Measurements from ENCODE around the gene RIPOR2. TPM values are rescaled to one million over a fixed set of nuclear protein-coding genes. Genes with fewer than 3 reads are reported as not detected.

RIPOR2 gene
- total RNA-seq, 1 donor from 2014 or later, result 28.2 TPM

DNA sequence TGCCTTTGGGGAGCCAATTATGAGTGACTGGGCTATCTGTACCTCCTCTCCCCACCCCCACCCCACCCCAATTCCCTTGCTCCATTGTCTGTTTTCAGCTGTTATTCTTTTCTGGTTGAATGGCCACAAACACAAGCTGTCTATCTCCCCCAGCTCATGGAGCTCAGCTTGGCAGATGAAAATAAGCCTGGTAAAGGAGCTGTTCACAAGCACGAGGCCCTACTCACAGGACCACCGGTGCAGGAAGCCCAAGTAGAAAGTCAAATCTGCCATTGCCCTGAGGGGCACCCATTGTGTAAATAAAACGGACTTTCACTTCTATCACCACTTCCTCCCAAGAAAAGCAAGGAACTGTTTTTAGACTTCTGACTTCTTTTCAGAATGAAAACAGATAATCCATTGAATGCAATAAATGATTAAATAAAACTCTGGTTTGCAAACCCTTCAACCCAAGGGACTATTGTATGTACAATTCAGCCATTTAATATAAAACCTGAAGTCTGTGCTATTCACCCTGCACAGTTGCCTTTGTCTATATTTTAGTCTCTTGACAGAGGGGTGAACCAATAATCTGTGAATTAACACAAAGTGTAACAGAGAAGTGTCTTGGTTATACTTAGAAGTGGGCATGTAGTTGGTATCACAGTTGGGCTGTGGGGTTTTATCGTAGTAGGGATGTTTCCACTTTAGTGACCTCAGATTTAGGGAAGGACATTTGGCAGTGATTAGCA is 27.7 kb downstream of the RIPOR2 start:
- no peak for DNase-seq (ENCODE audit: low spot score)

DNA sequence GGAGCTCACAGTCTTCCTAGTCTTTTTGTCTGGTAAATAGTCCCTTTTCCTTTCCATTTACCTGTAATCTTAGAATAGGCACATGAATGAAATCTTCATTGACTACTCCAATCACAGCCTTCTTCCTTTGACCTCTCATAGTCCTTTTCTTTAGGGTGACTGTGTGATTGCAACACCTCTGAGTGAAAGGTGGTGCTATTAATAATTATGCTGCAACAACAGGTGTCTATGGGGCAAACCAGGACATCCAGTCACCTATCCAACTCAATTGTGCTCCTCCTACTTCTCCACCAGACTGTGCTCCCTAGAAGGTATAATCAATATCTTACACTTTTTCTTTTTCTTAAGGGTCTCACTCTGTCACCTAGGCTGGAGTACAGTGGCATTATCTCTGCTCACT is 29.4 kb downstream of the RIPOR2 start:
- DNase-seq (ENCODE audit: low spot score), result no peak

DNA sequence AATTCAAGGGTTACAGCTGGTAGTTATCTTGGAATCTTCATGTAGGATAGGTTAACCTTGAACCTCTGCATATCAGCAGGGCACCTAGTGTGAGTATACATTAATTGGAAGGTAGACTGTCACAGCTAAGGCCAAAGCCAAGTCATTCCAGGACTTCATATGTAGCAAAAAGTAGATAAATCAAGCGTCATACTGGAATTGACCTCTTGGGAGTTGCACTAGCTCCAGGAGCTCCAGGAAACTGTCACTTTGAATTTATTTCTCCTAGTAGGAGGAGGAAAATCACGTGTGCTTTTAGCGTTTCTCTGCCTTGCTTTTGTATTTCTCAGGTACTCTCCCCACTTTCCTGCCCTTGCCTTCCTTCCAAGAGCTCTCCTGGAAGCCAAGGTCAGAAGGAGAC is 30.3 kb downstream of the RIPOR2 start:
- DNase-seq (ENCODE audit: low spot score), result no peak

DNA sequence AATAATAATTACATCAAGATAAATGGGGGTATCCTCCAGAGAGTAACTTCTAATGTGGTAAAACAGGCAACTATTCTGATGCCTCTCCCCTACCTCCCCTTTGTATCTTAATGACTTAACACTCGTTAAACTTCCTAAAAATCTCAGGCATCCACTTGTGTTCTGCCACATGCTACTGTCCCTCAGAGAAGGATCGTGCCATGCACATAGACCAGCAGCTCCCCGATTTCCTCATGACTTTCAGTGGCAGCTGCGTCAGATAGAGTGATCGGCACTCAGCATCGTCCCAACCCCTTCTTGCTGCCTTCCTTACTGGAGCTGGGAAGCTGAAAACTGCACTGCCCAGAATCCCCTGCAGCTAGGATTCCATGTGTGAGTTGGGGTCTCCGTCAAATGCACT is 32.1 kb downstream of the RIPOR2 start:
- DNase-seq (ENCODE audit: low spot score), result no peak

DNA sequence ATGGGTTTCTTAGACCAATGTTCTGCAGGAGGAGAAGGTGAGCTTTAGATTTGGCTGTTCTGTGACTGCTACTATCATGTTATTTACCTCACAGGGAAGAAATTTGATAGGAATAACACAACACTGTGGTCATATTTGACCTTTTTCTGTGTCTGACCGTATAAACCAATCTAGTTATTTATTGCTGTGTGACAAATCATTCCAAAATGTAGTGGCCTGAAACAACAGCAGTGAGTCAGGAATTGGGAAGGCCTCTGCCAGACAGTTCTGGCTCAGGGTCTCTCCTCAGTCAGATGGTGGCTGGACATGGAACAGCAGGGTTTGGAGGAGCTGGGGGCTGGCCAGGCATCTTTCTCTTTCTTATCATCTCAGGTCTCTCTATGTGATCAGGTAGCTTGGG is 33.0 kb downstream of the RIPOR2 start:
- DNase-seq (ENCODE audit: low spot score), result no peak

DNA sequence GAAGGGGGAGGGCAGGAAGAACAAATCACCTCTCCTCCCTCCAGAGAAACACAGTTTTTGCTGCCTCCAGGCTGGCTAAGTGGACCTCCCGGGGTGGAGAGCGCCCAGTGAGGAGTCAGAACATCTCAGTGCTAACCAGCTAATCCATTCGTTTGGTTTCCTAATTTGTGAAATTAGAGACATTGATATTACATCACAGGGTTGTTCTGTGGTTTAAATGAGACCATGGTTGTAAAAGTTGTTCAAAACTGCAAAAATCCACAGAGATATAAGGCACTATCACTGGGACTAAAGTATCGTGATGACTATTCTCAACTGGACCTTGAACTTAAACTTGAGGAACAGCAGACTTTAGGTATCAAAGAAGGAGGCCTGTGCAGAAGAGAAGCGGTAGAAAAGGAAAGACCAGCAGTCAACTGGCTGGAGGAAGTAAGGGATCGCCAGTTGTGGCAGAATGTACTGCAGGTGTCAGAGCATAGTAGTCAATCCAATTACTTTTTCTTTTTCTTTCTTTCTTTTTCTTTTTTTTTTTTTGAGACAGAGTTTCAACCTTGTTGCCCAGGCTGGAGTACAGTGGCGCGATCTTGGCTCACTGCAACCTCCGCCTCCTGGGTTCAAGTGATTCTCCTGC is 33.9 kb downstream of the RIPOR2 start:
- no peak for DNase-seq (ENCODE audit: low spot score)

DNA sequence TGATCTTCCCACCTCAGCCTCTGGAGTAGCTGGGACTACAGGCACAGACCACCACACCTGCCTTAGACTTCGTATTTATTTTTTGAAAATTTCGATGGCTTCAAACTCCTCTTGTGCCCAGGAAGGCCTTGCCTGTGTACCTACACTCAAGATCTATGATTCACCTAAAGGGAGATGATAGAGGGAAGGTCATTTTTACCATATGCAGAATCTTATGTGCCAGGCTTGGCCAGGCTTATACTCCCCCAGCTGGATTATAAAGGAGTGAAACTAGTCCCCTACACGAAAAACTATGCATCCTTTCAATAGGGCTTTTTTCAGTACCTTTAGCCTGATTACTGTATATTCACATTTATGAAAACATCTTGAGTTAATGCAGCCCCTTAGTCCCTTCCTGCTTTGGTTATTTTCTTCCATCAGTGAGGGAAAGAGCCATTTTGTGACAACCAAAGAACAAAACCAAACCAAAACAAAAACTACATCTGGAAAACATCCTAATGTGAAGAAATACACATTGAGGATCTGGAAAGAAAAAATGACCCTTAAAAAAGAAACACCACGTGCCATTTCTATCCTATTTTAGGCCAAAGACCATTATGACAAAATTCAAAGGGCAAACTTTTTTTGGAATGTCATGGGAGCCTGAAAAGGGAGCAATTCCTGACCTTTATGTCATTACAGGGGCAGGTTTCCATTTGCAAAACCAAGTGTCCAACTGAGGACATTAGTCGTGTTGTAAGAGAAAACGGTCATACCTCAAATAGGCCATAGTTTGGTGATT is 34.7 kb downstream of the RIPOR2 start:
- no peak for DNase-seq (ENCODE audit: low spot score)

DNA sequence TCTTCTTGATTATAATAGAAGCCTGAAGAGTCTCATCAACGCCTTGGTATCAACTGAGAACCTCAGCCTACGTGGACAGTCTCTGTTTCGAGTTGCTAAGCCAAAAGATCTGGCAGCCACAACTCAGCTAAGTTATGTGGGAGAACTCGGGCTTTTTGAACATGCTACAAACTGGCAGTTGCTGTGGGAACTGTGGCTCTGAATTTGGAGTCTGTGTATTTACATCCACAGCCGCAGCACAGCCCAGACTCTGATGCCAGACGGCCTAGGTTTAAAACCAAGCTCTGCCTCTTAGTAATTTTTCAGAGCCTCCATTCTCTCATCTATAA is 35.8 kb downstream of the RIPOR2 start:
- DNase-seq (ENCODE audit: low spot score), result no peak

DNA sequence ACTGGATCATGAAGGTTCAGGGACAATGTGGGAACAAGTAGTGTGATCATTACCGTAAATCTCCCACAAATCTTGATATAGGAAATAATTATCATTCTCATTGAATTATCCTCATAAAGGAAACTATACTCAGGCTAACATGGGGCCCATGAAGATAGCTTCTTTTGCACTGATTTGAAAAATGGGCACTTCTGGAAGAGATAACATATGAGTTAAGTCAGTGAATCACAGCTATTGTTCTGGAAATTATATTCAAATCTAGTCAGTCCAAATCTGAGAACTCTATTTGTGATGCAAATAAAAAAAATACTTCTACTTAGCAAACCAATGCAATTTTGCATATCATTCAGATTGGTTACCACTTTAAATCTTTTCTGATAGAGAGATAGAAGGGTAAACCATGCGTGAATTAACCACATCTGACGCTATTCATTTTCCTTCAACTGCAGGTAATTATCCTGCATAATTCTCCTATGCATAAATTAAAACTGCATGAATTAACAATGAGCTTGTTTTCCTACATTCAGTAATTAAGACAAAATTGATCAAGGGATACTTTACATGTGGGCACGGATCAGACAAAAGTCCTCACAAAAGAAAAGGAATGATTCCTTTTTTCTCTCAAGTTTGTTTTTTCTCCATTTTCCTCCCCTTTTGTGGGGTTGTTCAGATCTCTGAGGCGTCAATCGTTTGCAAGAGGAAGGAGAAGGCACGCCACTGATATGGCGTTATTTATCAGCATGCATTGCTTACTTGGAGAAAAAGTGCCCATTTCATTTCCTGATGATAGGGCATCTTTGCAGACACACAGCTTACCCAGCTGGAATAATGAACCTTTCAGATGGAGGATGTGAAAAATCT is 36.4 kb downstream of the RIPOR2 start:
- DNase-seq (ENCODE audit: low spot score), result no peak

DNA sequence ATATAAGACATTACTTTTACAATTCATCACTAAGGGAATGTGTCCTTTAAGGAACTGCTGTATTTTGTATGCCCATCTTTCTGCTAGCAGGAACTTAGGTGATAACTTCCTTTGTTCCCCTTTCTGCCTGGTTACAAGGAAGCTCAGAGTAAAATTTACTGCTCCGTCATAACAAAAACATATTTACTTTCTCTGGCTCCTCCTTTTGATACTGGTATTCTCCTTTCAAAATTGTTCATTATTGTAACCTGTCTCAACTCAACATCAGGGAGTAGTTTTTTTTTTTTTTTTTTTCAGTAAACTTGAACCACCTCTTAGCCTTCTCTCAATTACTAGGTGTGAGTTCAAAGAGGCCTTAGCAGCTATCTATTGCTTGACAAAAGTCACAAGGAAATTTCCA is 37.1 kb downstream of the RIPOR2 start:
- DNase-seq (ENCODE audit: low spot score), result no peak

DNA sequence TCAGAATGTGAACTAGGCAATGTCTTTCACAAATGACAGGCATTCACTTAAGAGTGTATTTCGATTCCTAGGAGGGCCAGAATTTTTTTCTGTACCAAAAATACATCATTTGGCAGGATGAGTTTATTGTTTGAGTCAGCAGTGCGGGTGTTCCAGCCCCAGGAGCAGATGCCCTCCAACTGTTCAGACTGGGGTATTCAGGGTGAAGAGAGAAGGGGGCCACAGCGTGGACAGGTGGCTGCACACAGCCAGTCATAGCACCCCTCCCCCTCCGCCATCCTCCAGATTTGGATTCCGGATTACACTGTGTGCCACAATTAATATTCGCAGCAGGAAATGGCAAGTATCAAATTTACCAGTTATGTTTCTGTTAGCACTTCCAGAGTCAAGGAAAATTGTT is 38.6 kb downstream of the RIPOR2 start:
- DNase-seq (ENCODE audit: low spot score), result no peak

DNA sequence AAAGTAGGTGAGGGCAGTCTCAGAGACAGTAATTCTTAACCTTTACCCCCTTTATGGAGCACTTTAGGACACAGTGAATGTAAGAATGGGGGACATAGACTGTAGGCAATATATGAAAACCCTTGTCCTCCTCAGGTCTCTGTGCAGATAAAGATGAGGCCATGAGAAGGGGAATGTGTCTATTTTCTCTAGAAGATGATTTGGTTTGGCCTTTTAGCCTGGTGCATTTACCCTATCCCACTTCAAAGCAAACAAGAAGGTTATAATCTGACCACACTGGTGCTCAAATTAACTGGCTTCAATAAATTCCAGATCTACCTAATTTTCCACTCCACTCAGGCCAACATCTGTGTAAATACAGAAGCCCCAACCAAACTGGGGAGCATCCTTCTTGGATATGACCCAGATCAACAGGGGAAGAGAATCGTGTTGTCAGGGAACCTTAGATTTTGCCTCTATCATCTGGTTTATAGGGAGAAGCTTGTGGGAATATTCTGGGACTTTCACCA is 42.4 kb downstream of the RIPOR2 start:
- no peak for DNase-seq (ENCODE audit: low spot score)

DNA sequence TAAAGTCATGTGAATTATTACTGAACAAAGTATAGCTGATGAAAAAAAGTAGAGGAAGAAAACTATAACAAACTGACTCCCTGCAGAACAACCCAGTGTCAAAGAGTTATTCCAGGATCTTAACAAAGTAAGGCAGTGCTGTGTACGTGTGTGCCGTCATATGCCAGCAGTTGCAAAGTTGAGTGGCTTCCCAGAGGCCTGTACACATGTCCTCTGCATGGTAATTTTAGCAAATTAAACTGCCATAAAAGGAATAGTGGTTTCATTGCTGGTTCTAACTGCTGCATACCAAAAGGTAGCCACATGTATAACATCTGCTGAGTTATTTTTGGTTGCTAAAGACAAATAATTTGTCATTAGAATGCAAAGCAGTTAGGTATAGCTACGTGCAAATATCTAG is 44.8 kb downstream of the RIPOR2 start:
- DNase-seq (ENCODE audit: low spot score), result no peak

DNA sequence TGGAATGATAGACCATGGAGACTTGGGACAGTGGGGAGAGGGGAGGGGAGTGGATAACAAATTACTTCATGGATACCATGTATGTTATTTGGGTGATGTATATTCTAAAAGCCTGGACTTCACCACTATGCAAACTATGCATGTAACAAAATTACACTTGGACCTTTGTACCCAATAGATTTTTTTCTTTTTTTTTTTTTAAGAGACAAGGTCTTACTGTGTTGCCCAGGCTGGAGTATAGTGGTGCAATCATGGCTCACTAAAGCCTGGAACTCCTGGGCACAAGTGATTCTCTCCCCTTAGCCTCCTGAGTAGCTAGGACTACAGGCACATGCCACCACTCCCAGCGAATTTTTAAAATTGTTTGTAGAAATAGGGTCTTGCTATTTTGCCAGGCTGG is 45.3 kb downstream of the RIPOR2 start:
- DNase-seq (ENCODE audit: low spot score), result no peak

DNA sequence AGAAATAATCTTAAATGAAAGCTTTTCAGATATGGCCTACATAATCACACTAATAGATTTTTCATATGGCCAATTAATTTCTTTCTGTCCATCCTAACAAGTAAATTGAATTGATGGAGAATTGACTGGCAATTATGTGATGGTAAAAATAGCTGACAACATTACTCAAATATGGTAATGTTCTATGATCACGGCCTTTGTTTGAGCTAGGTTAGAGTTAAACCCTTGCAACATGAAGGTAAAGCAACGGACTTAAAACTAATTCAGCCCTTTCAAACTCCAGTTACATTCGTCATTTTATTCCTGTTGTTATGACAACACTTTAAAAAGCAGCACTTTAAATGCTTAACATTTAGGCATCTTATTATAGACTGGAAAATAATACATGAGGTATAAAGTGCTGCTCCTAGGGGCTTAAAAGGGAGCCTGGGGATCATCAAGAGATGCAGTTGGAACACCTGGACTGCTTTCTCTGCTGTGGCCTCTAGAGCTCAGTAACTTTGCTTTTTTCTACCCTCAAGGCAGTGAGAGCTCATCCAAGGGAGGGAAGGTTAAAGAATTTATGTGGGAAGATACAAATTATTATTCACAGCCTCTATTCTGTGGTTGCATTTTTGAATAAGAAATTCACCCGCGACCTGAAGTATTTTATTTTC is 46.9 kb downstream of the RIPOR2 start:
- no peak for DNase-seq (ENCODE audit: low spot score)

DNA sequence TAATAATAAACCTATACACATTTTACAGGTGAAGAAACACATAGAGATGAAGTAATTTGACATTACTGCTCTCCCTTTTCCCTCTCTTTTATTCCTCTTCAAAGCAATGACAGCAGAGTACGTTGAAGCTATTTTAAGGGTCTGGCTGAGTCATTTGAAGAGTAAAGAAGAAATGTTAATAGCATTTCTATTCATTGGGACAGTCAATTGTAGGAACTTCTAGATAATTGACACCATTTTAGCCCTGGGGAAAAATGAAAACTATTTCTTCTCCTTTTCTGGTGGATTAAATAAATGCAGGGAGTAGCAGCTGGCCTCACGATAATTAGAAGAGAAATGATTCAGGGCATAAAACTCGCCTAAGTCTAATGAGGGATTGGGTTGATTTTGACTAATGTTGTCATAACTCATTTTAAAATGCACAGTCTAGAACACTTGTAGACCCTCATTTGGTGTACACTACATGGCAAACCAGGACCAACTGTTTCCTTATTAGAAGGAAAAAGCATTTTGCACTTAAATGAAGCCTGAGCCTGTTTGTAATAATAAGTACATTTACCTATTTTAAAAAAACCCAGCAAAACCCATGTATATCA is 48.1 kb downstream of the RIPOR2 start:
- no peak for DNase-seq (ENCODE audit: low spot score)

DNA sequence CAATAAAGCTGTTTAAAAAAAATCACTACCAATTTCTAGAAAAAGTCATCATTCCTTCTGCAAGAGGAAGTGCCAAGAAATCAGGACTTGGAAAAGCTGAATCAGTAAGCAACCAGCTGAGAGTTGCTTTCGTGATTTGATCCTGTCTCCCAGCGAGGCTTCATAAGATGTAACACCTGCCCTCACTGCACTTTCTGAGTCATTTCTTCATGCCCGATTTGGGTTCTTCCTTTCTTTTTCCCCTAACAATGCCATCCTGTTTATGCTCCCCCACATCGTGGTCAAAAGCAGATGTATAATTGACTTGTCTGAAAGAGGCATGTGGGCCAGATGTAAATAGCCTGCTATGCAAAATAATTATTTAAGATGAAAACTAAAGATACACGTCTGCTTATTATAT is 52.1 kb downstream of the RIPOR2 start:
- no peak for DNase-seq (ENCODE audit: low spot score)

DNA sequence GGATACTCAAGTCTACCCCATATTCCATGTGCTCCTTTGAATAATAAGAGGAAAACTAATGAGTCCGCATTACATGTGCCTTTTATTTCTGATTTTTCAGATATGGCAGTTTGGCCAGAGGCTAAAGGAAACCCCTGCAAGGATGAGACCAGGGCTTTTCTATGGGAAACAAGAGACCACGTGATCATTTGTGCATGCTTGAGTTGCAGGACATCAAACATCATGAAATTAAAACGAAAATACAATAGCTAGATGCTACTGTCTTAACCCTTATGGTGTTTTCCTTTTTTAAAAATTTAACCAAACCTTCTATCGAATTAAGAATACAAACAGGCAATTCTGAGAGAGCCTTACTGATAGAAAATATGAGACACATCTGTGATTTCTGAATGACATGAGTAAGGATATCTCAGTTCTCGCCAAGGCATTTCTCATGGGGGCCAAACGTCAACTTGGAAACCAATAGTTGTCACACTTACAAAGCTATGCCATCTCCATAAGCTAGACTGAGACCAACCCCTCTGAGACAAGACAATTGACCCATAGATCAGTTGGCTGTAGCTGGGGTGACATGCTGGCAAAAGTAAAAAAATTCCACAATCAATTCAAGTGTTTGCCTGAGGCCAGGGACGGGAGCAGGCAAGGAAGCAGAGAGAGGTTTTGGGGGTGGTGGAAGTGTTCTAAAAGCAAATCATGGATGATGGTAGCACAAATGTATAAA is 52.8 kb downstream of the RIPOR2 start:
- no peak for DNase-seq (ENCODE audit: low spot score)

DNA sequence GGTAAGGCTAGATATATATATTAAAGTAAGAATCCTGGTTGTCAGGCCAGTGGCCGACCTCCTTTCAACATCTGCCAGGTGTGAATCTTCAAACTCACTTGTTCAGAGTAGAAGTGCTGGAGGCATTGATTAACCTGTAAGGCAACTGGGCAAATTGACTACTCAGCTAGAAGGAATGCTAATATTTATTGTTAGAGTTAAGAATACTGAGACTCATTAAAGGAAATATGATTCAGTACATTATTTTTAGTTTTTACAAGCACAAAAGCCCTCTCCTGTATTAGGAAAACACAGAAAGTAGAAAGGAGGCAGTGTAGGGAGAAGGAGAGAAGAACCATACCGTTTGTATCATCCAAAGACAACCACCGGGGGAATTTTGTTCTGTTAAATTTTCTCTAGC is 53.5 kb downstream of the RIPOR2 start:
- no peak for DNase-seq (ENCODE audit: low spot score)

DNA sequence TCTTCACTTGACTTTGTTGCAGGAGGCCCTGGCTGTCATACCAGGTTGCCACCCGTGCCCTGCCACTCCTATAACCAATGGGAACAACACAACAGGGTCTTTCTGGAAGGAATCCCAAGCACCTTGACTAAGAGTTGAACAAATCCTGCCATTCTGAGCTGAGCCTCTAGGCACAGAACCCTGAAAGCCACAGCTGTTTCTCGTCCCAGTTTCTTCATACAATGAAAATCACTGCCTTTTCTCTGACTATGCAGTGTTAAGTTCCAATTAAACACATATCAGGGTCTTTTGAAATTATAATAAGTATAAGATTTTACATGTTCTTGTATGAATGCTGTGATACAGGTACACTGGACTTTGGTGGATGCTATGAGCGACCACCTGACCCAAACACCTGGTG is 54.4 kb downstream of the RIPOR2 start:
- no peak for DNase-seq (ENCODE audit: low spot score)
